ENCODE data around the gene HAO1.

DNA sequence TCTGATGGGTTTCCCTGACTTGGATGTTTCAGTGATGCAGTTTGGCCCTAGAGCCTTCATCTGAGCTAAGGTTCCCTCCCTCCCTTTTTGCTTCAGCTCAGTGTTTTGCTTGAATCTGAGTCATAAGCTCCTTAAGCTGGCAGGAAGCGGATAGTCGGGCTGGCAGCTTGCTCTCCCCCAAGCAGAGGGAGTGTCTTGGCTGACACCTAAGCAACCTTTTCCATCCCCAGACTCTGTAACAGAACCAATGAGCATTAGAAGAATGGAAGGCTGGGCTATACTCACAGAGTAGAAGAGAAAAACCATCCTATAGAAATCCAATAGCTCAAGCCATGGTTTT, 98.3 kb downstream of the HAO1 start:
- TF ChIP-seq, protein P1, sequence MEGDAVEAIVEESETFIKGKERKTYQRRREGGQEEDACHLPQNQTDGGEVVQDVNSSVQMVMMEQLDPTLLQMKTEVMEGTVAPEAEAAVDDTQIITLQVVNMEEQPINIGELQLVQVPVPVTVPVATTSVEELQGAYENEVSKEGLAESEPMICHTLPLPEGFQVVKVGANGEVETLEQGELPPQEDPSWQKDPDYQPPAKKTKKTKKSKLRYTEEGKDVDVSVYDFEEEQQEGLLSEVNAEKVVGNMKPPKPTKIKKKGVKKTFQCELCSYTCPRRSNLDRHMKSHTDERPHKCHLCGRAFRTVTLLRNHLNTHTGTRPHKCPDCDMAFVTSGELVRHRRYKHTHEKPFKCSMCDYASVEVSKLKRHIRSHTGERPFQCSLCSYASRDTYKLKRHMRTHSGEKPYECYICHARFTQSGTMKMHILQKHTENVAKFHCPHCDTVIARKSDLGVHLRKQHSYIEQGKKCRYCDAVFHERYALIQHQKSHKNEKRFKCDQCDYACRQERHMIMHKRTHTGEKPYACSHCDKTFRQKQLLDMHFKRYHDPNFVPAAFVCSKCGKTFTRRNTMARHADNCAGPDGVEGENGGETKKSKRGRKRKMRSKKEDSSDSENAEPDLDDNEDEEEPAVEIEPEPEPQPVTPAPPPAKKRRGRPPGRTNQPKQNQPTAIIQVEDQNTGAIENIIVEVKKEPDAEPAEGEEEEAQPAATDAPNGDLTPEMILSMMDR (IDR thresholded peaks at IDR 0.05), result no peak
- TF ChIP-seq POLR2A (IDR thresholded peaks at IDR 0.05), result no peak

Measured in right lobe of liver (tissue), 4 donors.